PC-3 (cell line): ENCODE measurements around the gene RHEX.

Experiments
- EZH2 ChIP-seq: fragments of 300-600 bp; sonication (generic); IDR thresholded peaks from one replicate; pipeline ENCODE4 v1.6.1; 2017; ENCODE audit warnings: antibody characterized with exemption, mild to moderate bottlenecking, low read length; ENCODE audit not compliant: unreplicated experiment
- TF ChIP-seq, protein P1 (sequence below): fragments of 300-600 bp; sonication (generic); conservative IDR thresholded peaks from 2 replicates; pipeline ENCODE4 v1.5.1; 2017; ENCODE audit warnings: antibody characterized with exemption, low read depth, mild to moderate bottlenecking, low read length

DNA sequence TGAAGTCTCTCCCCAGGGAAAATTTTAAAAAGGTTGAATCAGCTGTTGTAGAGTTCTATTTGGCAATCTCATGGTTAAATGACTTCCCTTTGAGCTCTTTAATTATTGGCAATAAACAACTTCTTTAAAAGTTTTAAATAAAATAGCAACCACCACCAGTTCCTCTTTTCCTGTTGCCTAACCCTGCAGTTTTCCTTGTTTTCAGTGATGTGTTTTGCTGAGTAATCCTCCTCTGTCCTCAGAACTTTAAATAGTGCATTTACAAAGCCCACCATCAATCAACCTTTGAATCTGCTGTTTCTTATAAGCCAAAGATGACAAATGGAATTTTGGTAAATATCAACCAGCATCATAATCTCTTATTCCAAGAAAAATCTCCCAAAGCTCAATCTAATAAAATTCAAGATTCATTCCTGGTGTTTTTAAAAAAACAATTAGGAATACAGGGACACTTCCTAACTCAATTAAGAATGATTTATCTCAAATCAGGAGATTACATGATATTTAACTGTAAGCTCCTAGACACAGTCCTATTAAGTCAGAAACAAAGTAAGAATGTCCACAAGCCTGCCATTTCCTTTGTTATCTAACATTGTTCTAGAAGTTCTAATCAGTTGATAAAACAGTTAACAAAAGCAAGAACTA lies 49.4 kb downstream of the RHEX start:
- TF ChIP-seq, protein P1, sequence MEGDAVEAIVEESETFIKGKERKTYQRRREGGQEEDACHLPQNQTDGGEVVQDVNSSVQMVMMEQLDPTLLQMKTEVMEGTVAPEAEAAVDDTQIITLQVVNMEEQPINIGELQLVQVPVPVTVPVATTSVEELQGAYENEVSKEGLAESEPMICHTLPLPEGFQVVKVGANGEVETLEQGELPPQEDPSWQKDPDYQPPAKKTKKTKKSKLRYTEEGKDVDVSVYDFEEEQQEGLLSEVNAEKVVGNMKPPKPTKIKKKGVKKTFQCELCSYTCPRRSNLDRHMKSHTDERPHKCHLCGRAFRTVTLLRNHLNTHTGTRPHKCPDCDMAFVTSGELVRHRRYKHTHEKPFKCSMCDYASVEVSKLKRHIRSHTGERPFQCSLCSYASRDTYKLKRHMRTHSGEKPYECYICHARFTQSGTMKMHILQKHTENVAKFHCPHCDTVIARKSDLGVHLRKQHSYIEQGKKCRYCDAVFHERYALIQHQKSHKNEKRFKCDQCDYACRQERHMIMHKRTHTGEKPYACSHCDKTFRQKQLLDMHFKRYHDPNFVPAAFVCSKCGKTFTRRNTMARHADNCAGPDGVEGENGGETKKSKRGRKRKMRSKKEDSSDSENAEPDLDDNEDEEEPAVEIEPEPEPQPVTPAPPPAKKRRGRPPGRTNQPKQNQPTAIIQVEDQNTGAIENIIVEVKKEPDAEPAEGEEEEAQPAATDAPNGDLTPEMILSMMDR, result no peak
- no peak for TF ChIP-seq EZH2
